Measurements from ENCODE around the gene HHAT. TPM values are rescaled to one million over a fixed set of nuclear protein-coding genes. Genes with fewer than 3 reads are reported as not detected.

HHAT gene
- total RNA-seq, 2 donors from 2014 or later: 4.5 to 4.6 TPM

DNA sequence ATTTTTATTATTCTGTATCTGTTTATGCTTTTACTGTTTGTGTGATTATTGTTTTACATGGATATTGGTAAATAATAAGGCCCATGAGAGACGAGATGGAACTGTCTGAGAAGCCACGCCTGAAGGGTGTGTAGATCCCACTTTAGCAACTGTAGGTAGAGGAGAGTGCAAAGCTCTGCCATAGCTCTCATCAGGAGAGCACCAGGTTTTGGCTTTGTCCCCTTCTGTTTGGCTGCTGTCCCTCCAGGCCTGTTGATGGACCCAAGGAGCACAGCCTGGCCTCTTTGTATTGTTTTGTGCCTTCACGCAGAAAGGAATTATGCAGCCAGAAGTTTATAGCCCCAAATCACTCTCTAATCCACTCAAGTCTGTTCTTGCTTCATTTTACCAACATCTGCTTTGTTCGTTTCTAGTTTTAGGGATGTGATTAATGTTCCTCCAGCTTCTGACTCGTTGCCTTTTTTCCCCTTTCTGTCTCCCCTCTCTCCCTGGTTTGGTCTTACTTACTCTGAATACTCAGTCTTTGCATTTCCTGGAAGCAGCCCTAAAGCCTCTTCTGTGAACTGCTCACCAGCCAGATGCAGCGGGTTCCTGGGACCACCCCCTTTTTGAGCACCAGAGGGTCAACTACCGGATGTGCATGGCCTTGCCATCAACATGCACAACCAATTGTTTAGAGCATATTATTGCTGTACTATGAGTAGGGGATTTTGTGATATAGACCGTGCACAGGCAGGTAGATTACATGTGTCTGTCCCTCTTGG lies 127.3 kb downstream of the HHAT start:
- Histone ChIP-seq H3K27me3 (replicated peaks; ENCODE audit: insufficient read depth) (no peaks in the 10 kb centered on the region), H3K27ac (no peak overlapping the region), H3K4me1 (ENCODE audit: control insufficient read depth in 1 of 2, low read depth in 2 of 2) (no peaks in the 10 kb centered on the region), H3K36me3 (no peaks in the 10 kb centered on the region), H3K9me3 (no peaks in the 10 kb centered on the region), H3K4me3 (no peak overlapping the region)
- ATAC-seq (ENCODE audit: insufficient number of reproducible peaks, low FRiP score, low read depth) (no peak), DNase-seq (ENCODE audit: low spot score) (no peak)
- TF ChIP-seq, protein P1, sequence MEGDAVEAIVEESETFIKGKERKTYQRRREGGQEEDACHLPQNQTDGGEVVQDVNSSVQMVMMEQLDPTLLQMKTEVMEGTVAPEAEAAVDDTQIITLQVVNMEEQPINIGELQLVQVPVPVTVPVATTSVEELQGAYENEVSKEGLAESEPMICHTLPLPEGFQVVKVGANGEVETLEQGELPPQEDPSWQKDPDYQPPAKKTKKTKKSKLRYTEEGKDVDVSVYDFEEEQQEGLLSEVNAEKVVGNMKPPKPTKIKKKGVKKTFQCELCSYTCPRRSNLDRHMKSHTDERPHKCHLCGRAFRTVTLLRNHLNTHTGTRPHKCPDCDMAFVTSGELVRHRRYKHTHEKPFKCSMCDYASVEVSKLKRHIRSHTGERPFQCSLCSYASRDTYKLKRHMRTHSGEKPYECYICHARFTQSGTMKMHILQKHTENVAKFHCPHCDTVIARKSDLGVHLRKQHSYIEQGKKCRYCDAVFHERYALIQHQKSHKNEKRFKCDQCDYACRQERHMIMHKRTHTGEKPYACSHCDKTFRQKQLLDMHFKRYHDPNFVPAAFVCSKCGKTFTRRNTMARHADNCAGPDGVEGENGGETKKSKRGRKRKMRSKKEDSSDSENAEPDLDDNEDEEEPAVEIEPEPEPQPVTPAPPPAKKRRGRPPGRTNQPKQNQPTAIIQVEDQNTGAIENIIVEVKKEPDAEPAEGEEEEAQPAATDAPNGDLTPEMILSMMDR (IDR thresholded peaks at IDR 0.05): no peak

DNA sequence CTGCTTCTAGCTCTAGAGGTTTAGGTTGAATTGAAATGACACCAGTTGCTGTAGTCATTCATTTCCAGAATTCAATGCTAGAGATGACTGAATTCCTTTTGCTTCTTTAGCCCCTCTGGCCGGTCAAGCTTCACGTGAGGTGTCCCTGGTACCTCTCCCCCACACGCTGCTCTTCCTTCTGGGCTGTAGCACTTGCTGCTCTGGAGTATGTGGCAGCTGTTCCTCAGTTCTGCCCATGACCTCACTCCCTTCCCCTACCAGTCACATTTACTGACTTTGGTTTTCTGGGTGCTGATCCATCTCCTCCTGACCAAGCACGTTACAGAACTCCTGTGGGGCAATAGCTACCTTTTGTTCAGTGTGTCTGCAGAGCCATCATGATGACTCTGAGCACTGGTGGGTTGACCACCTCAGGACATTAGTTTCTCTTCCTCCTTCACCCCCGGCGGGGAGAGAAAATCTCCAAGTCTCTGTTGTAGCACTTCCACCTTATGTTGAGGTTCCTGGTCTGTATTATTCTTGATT lies 128.1 kb downstream of the HHAT start:
- TF ChIP-seq, protein P1 (IDR thresholded peaks at IDR 0.05): no peak
- Histone ChIP-seq H3K9me3 (no peaks in the 10 kb centered on the region), H3K27me3 (replicated peaks; ENCODE audit: insufficient read depth) (no peaks in the 10 kb centered on the region), H3K36me3 (no peaks in the 10 kb centered on the region), H3K4me1 (ENCODE audit: control insufficient read depth in 1 of 2, low read depth in 2 of 2) (no peaks in the 10 kb centered on the region), H3K27ac (no peak overlapping the region), H3K4me3 (no peak overlapping the region)
- ATAC-seq (ENCODE audit: insufficient number of reproducible peaks, low FRiP score, low read depth): no peak
- no peak for DNase-seq (ENCODE audit: low spot score)

DNA sequence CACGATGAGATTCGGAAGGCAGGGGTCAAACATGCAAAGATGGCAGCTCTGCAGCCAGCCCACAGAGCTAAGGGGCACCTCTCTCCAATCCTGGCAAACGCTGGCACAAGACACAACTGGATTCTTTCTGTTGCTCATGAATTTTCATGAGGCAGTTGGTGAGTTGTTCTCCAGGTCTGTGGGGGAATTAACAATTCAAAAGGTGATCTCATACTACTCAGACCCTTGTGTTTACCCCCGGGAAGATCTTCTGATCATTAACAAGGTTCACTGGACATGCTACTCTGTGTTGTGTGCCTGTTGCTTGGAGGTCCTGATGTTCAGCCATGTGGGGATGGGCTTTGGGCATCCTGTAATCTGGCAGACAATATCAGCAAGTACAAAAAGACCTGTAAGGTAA lies 128.9 kb downstream of the HHAT start:
- no peaks in the 10 kb centered on the region for H3K9me3 ChIP-seq
- DNase-seq (ENCODE audit: low spot score): no peak
- H3K27me3 ChIP-seq (replicated peaks; ENCODE audit: insufficient read depth): no peaks in the 10 kb centered on the region
- TF ChIP-seq, protein P1 (IDR thresholded peaks at IDR 0.05): no peak
- H3K36me3 ChIP-seq: no peaks in the 10 kb centered on the region
- no peak overlapping the region for H3K4me3 ChIP-seq
- no peak for ATAC-seq (ENCODE audit: insufficient number of reproducible peaks, low FRiP score, low read depth)
- H3K4me1 ChIP-seq (ENCODE audit: control insufficient read depth in 1 of 2, low read depth in 2 of 2): no peaks in the 10 kb centered on the region
- no peak overlapping the region for H3K27ac ChIP-seq

DNA sequence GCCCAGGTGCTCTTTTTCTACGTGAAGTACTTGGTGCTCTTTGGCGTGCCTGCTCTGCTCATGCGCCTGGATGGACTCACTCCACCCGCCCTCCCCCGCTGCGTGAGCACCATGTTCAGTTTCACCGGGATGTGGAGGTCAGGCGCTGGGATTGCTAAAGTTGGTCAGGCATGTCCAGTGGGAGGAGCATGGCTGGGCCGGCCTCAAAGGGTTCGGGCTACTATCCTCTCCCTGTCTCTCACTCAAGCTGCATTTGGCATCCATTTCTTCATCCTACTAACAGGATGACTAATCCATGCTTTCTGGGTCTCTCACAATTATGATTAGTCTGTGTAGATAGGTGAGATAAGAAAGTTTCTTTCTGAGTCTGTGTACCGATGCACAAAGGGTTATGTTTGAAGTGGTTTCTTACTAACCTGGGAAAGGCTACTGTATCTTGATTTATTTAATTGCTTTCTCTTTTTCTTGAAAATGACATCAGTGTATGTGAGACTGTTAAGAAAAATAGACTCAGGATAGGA lies 135.9 kb downstream of the HHAT start:
- no peaks in the 10 kb centered on the region for H3K4me1 ChIP-seq (ENCODE audit: control insufficient read depth in 1 of 2, low read depth in 2 of 2)
- no peaks in the 10 kb centered on the region for H3K36me3 ChIP-seq
- H3K27ac ChIP-seq: no peak overlapping the region
- ATAC-seq (ENCODE audit: insufficient number of reproducible peaks, low FRiP score, low read depth) (no peak), DNase-seq (ENCODE audit: low spot score) (no peak)
- H3K9me3 ChIP-seq: no peaks in the 10 kb centered on the region
- H3K27me3 ChIP-seq (replicated peaks; ENCODE audit: insufficient read depth): no peaks in the 10 kb centered on the region
- H3K4me3 ChIP-seq: no peak overlapping the region
- TF ChIP-seq, protein P1 (IDR thresholded peaks at IDR 0.05): no peak

DNA sequence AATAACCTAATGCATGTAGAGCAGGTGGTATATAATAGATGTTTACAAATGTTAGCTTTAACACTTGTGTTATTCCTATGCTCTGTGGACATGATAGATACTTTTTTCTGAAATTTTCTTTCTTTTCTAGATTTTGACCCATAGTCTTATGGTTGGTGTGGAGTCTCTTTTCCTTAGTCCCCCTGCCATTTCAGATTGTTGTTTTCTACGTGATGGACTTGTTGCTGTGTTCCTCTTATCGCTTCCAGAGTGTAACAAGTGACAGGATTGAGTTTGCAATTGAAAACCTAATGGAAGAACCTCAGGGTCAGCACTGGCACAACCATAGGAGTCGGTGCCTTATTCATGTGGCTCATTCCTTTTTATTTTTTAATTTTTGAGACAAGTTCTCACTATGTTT lies 136.4 kb downstream of the HHAT start:
- Histone ChIP-seq H3K27ac (no peak overlapping the region), H3K36me3 (no peaks in the 10 kb centered on the region), H3K27me3 (replicated peaks; ENCODE audit: insufficient read depth) (no peaks in the 10 kb centered on the region), H3K9me3 (no peaks in the 10 kb centered on the region), H3K4me1 (ENCODE audit: control insufficient read depth in 1 of 2, low read depth in 2 of 2) (no peaks in the 10 kb centered on the region), H3K4me3 (no peak overlapping the region)
- ATAC-seq (ENCODE audit: insufficient number of reproducible peaks, low FRiP score, low read depth) (no peak), DNase-seq (ENCODE audit: low spot score) (no peak)
- TF ChIP-seq, protein P1 (IDR thresholded peaks at IDR 0.05): no peak

Measured in thoracic aorta (tissue), 2 donors.